Testis (tissue), 2 donors: ENCODE data around the gene UGGT2.
"Not testable (repeated sequence)": the region's sequence is repeated elsewhere in the genome, so short reads cannot be mapped to it uniquely, and the experiment has no call there.

Source experiments
- CTCF ChIP-seq, 3 experiments: fragments of 450-650 bp in 2 of 3; fragments of 200-600 bp in 1 of 3; sonication (generic) in 1 of 3; IDR thresholded peaks; one replicate each; pipeline ENCODE4 v1.5.1; 2016 to 2019; ENCODE audit warnings: antibody characterized with exemption in 3 of 3, mild to moderate bottlenecking in 2 of 3, moderate library complexity in 1 of 3
- POLR2A ChIP-seq: fragments of 450-650 bp; IDR thresholded peaks from one replicate; pipeline ENCODE4 v1.6.1; 2017; ENCODE audit warnings: antibody characterized with exemption, mild to moderate bottlenecking, moderate library complexity

GRCh38 chr13:95781940-95782339, 271.3 kb downstream of the UGGT2 start:
- not testable (repeated sequence) for TF ChIP-seq CTCF (IDR thresholded peaks at IDR 0.05); POLR2A
